Measurements from ENCODE around the gene DPP6.

DPP6 gene

DNA sequence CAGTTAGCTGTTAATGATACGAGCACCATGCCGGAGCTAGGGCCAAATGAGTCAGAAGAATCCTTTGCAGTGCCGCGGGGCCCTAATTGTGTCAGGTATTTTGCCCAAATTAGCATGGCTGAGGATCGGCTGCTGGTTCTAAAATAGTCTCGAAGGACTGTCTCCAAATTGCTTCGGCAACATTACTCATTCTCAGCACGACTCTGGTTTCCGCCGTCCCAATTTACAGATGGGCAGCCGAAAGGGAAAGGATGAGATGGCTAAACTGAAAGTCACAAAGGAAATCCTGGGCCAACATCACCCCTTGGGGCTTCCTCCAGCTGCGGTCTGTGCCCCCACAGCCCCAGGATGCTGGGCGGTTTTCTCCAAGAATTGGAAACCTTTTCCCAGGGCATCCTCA is 599.3 kb downstream of the DPP6 start:
- Histone ChIP-seq H3K9me3 (ENCODE audit: insufficient read depth, low read depth, low read length) (no peaks in the 10 kb centered on the region), H3K27me3 (ENCODE audit: insufficient read depth, low read length, poor library complexity, severe bottlenecking) (no peaks in the 10 kb centered on the region), H4K20me1 (ENCODE audit: insufficient read depth, low read length, poor library complexity, severe bottlenecking) (no peaks in the 10 kb centered on the region), H2AFZ (ENCODE audit: low read length) (no peak overlapping the region), H3K4me3 (ENCODE audit: low read length, poor library complexity, severe bottlenecking) (no peak overlapping the region), H3K9ac (ENCODE audit: low read depth, low read length, poor library complexity, severe bottlenecking) (no peak overlapping the region), H3K4me1 (ENCODE audit: insufficient read depth, low read length, poor library complexity, severe bottlenecking) (no peaks in the 10 kb centered on the region), H3K9me2 (replicated peaks; ENCODE audit: low read depth, low read length) (no peaks in the 10 kb centered on the region), H3F3A (ENCODE audit: low read depth) (no peaks in the 10 kb centered on the region), H3K4me2 (ENCODE audit: low read depth, low read length, poor library complexity, severe bottlenecking) (no peak overlapping the region), H3K79me2 (ENCODE audit: insufficient read depth, low read length) (no peaks in the 10 kb centered on the region), H3K36me3 (ENCODE audit: insufficient read depth, low read length) (no peaks in the 10 kb centered on the region)
- TF ChIP-seq, protein P1, sequence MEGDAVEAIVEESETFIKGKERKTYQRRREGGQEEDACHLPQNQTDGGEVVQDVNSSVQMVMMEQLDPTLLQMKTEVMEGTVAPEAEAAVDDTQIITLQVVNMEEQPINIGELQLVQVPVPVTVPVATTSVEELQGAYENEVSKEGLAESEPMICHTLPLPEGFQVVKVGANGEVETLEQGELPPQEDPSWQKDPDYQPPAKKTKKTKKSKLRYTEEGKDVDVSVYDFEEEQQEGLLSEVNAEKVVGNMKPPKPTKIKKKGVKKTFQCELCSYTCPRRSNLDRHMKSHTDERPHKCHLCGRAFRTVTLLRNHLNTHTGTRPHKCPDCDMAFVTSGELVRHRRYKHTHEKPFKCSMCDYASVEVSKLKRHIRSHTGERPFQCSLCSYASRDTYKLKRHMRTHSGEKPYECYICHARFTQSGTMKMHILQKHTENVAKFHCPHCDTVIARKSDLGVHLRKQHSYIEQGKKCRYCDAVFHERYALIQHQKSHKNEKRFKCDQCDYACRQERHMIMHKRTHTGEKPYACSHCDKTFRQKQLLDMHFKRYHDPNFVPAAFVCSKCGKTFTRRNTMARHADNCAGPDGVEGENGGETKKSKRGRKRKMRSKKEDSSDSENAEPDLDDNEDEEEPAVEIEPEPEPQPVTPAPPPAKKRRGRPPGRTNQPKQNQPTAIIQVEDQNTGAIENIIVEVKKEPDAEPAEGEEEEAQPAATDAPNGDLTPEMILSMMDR (conservative IDR thresholded peaks at IDR 0.05; ENCODE audit: low read length): no peak
- TF ChIP-seq EZH2phosphoT487 (IDR thresholded peaks at IDR 0.05; ENCODE audit: borderline replicate concordance): no peak

DNA sequence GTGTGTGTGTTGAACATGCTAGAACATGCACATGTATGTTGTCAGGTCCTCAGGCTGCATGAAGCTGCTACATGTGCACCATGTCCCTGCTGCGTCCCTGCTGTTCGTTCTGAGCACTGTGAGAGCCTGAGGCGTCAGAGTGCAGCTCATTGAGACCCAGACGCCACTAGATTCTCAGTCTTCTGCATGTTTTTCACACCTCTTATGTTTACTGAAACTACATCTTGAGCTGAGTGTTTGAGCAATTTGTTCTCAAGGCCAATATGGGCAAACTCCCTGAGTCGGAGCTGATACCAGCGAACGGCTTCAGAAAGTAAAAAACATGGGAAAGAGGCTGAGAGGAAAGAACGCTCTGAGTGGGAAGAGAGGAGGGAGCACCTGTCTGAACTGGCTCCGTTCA is 600.4 kb downstream of the DPP6 start:
- H3K4me3 ChIP-seq (ENCODE audit: low read length, poor library complexity, severe bottlenecking): no peak overlapping the region
- H3F3A ChIP-seq (ENCODE audit: low read depth): no peaks in the 10 kb centered on the region
- H2AFZ ChIP-seq (ENCODE audit: low read length): no peak overlapping the region
- no peak overlapping the region for H3K4me2 ChIP-seq (ENCODE audit: low read depth, low read length, poor library complexity, severe bottlenecking)
- H3K79me2 ChIP-seq (ENCODE audit: insufficient read depth, low read length): no peaks in the 10 kb centered on the region
- H3K36me3 ChIP-seq (ENCODE audit: insufficient read depth, low read length): no peaks in the 10 kb centered on the region
- no peaks in the 10 kb centered on the region for H3K4me1 ChIP-seq (ENCODE audit: insufficient read depth, low read length, poor library complexity, severe bottlenecking)
- no peaks in the 10 kb centered on the region for H3K9me2 ChIP-seq (replicated peaks; ENCODE audit: low read depth, low read length)
- no peaks in the 10 kb centered on the region for H3K9me3 ChIP-seq (ENCODE audit: insufficient read depth, low read depth, low read length)
- H3K27me3 ChIP-seq (ENCODE audit: insufficient read depth, low read length, poor library complexity, severe bottlenecking): no peaks in the 10 kb centered on the region
- no peak for TF ChIP-seq EZH2phosphoT487 (IDR thresholded peaks at IDR 0.05; ENCODE audit: borderline replicate concordance)
- no peaks in the 10 kb centered on the region for H4K20me1 ChIP-seq (ENCODE audit: insufficient read depth, low read length, poor library complexity, severe bottlenecking)
- H3K9ac ChIP-seq (ENCODE audit: low read depth, low read length, poor library complexity, severe bottlenecking): no peak overlapping the region

DNA sequence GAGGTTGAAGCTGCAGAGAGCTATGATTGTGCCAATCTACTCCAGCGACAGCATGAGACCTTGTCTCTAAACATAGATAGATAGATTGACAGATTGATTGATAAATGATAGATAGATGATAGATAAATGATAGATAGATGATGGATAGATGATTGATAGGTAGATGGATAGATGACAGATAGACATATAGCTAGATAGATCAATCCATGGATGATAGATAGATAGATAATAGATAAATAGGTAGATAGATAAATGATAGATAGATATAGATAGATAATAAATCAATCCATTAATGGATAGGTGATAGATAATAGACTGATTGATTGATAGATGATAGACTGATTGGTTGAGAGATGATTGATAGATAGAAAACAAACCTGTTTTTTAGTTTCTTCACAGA is 601.1 kb downstream of the DPP6 start:
- Histone ChIP-seq H3K4me3 (ENCODE audit: low read length, poor library complexity, severe bottlenecking) (no peak overlapping the region), H3K9ac (ENCODE audit: low read depth, low read length, poor library complexity, severe bottlenecking) (no peak overlapping the region), H3K27me3 (ENCODE audit: insufficient read depth, low read length, poor library complexity, severe bottlenecking) (no peaks in the 10 kb centered on the region), H3K9me3 (ENCODE audit: insufficient read depth, low read depth, low read length) (no peaks in the 10 kb centered on the region), H3K79me2 (ENCODE audit: insufficient read depth, low read length) (no peaks in the 10 kb centered on the region), H3F3A (ENCODE audit: low read depth) (no peaks in the 10 kb centered on the region), H3K36me3 (ENCODE audit: insufficient read depth, low read length) (no peaks in the 10 kb centered on the region), H3K4me1 (ENCODE audit: insufficient read depth, low read length, poor library complexity, severe bottlenecking) (no peaks in the 10 kb centered on the region), H3K4me2 (ENCODE audit: low read depth, low read length, poor library complexity, severe bottlenecking) (no peak overlapping the region), H3K9me2 (replicated peaks; ENCODE audit: low read depth, low read length) (no peaks in the 10 kb centered on the region), H4K20me1 (ENCODE audit: insufficient read depth, low read length, poor library complexity, severe bottlenecking) (no peaks in the 10 kb centered on the region), H2AFZ (ENCODE audit: low read length) (no peak overlapping the region)
- TF ChIP-seq, protein P1 (conservative IDR thresholded peaks at IDR 0.05; ENCODE audit: low read length): no peak
- no peak for TF ChIP-seq EZH2phosphoT487 (IDR thresholded peaks at IDR 0.05; ENCODE audit: borderline replicate concordance)

DNA sequence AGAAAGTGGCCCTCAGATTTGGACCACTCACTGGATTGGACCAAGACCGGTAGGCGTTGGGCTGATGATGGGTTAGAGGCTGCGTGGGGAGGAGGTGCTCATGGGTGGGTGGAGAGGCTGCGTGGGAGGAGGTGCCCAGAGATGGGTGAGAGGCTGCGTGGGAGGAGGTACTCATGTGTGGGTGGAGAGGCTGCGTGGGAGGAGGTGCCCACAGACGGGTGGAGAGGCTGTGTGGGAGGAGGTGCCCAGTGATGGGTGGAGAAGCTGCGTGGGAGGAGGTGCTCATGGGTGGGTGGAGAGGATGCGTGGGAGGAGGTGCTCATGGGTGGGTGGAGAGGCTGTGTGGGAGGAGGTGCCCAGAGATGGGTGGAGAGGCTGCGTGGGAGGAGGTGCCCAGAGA is 604.4 kb downstream of the DPP6 start:
- no peak overlapping the region for H3K4me2 ChIP-seq (ENCODE audit: low read depth, low read length, poor library complexity, severe bottlenecking)
- H3K9me3 ChIP-seq (ENCODE audit: insufficient read depth, low read depth, low read length): no peaks in the 10 kb centered on the region
- H3K36me3 ChIP-seq (ENCODE audit: insufficient read depth, low read length): no peaks in the 10 kb centered on the region
- no peak overlapping the region for H3K4me3 ChIP-seq (ENCODE audit: low read length, poor library complexity, severe bottlenecking)
- no peaks in the 10 kb centered on the region for H3F3A ChIP-seq (ENCODE audit: low read depth)
- no peak overlapping the region for H2AFZ ChIP-seq (ENCODE audit: low read length)
- no peaks in the 10 kb centered on the region for H4K20me1 ChIP-seq (ENCODE audit: insufficient read depth, low read length, poor library complexity, severe bottlenecking)
- H3K79me2 ChIP-seq (ENCODE audit: insufficient read depth, low read length): no peaks in the 10 kb centered on the region
- TF ChIP-seq, protein P1 (conservative IDR thresholded peaks at IDR 0.05; ENCODE audit: low read length): no peak
- TF ChIP-seq EZH2phosphoT487 (IDR thresholded peaks at IDR 0.05; ENCODE audit: borderline replicate concordance): no peak
- no peaks in the 10 kb centered on the region for H3K9me2 ChIP-seq (replicated peaks; ENCODE audit: low read depth, low read length)
- no peaks in the 10 kb centered on the region for H3K4me1 ChIP-seq (ENCODE audit: insufficient read depth, low read length, poor library complexity, severe bottlenecking)
- no peak overlapping the region for H3K9ac ChIP-seq (ENCODE audit: low read depth, low read length, poor library complexity, severe bottlenecking)
- H3K27me3 ChIP-seq (ENCODE audit: insufficient read depth, low read length, poor library complexity, severe bottlenecking): no peaks in the 10 kb centered on the region

Measured in Loucy (cell line).